ENCODE results near the gene COMTD1.

Gene COMTD1

DNA sequence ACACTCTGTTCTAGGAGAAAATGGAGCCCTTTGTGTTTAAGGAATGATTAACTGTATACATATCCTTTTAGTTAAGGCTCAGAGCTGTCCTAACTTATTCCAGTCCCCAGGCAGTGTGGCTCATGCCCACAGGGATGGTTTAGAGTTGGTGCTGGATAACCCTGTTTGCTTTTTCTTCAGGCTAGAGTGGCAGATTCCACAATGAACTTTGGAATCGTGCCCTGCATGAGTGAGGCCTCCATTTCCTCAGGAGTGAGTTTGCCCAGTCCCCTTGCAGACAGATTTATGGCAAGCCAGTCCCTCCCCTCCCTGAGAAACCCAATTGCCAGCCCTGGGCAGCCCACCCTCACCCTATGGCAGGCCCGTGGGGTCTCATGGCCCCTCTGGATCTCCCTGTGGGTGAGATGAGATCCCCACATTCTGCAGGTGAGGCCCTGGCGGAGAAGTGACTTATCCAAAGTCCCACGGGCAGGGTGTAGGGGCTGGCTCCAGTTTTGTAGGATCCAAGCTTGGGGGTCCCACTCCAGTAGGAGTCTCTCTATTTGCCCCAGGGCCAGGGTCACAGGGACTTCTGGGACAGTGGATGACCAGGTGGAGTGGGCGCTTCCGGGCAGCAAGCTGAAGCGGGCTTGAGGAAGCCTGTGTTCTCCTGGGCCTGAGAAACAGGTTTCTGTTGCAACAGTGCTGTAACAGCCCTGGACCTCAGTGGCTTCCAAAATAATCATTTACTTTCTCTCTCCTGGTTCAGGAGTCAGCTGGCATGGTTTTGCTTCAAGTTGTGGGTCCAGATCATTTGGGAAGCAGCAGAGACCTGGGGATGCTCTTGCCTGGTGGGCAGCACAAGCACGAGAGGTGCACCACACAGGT, 9.0 kb upstream of the COMTD1 start:
- H3K4me3 ChIP-seq (ENCODE audit: low read depth, low read length) = no peak overlapping the region
- no peak for DNase-seq (ENCODE audit: low read depth)
- TF ChIP-seq CTCF (IDR thresholded peaks at IDR 0.05; ENCODE audit: low read depth, low read length) = no peak
- TF ChIP-seq MYC (IDR thresholded peaks at IDR 0.05; ENCODE audit: low read depth, low read length) = no peak
- TF ChIP-seq MAX (IDR thresholded peaks at IDR 0.05; ENCODE audit: low read depth, low read length) = no peak
- no peak for TF ChIP-seq POLR2A (IDR thresholded peaks at IDR 0.05; ENCODE audit: extremely low read depth, insufficient read length)

DNA sequence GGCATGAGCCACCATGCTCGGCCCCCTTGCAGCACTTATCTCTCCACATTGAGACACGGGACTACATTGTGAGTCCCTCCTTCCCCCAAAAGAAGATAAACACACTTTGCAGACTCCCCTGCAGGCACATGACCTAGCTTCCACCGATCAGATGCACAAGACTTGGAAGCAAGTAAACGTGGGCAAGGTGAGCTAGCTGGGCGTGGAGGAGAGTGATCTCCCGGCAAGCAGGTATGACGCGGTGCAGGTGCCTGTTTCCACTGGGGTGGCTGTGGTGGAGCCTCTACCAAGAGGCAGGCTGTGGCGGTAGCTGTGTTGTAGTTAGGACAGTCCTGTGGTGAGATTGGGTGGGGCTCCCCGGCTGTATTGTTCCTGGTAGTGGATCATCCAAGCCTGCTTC, 7.7 kb upstream of the COMTD1 start:
- no peak overlapping the region for H3K4me3 ChIP-seq (ENCODE audit: low read depth, low read length)
- TF ChIP-seq MAX (IDR thresholded peaks at IDR 0.05; ENCODE audit: low read depth, low read length) = no peak
- no peak for TF ChIP-seq MYC (IDR thresholded peaks at IDR 0.05; ENCODE audit: low read depth, low read length)
- no peak for TF ChIP-seq POLR2A (IDR thresholded peaks at IDR 0.05; ENCODE audit: extremely low read depth, insufficient read length)
- no peak for TF ChIP-seq CTCF (IDR thresholded peaks at IDR 0.05; ENCODE audit: low read depth, low read length)
- no peak for DNase-seq (ENCODE audit: low read depth)

GRCh38 chr10:75240329-75241076, 4.7 kb upstream of the COMTD1 start:
- TF ChIP-seq POLR2A (IDR thresholded peaks at IDR 0.05; ENCODE audit: extremely low read depth, insufficient read length) (no peak), MYC (IDR thresholded peaks at IDR 0.05; ENCODE audit: low read depth, low read length) (no peak), CTCF (IDR thresholded peaks at IDR 0.05; ENCODE audit: low read depth, low read length) (no peak), MAX (IDR thresholded peaks at IDR 0.05; ENCODE audit: low read depth, low read length) (no peak)
- H3K4me3 ChIP-seq (ENCODE audit: low read depth, low read length) = no peak overlapping the region
- DNase-seq (ENCODE audit: low read depth) = no peak

- no peak for DNase-seq (ENCODE audit: low read depth)
- H3K4me3 ChIP-seq (ENCODE audit: low read depth, low read length) = no peak overlapping the region
- TF ChIP-seq POLR2A (IDR thresholded peaks at IDR 0.05; ENCODE audit: extremely low read depth, insufficient read length) (no peak), MAX (IDR thresholded peaks at IDR 0.05; ENCODE audit: low read depth, low read length) (no peak), MYC (IDR thresholded peaks at IDR 0.05; ENCODE audit: low read depth, low read length) (no peak), CTCF (IDR thresholded peaks at IDR 0.05; ENCODE audit: low read depth, low read length) (no peak)
Measured at GRCh38 chr10:75239096-75239790, 3.5 kb upstream of the COMTD1 start.

GRCh38 chr10:75238182-75239095, 2.7 kb upstream of the COMTD1 start:
- no peak overlapping the region for H3K4me3 ChIP-seq (ENCODE audit: low read depth, low read length)
- no peak for TF ChIP-seq MYC (IDR thresholded peaks at IDR 0.05; ENCODE audit: low read depth, low read length)
- TF ChIP-seq CTCF (IDR thresholded peaks at IDR 0.05; ENCODE audit: low read depth, low read length) = no peak
- no peak for TF ChIP-seq POLR2A (IDR thresholded peaks at IDR 0.05; ENCODE audit: extremely low read depth, insufficient read length)
- no peak for TF ChIP-seq MAX (IDR thresholded peaks at IDR 0.05; ENCODE audit: low read depth, low read length)
- peak; percentile 28 for DNase-seq (ENCODE audit: low read depth)

Data from NB4 (cell line).